AG04450 (cell line): ENCODE measurements around the gene MED25. TPM values are rescaled to one million over a fixed set of nuclear protein-coding genes. Genes with fewer than 3 reads are reported as not detected.

Experiments used
- CTCF ChIA-PET: fragments of 300-600, 350-600 bp; formaldehyde crosslinking; extraction: SDS; loops from one replicate; lab custom pipeline; 2022; ENCODE audit warnings: antibody characterized with exemption, inconsistent platforms; lab: Charles Lee
- POLR2A ChIA-PET: fragments of 350-600 bp; formaldehyde crosslinking; extraction: SDS; loops from one replicate; lab custom pipeline; 2021; ENCODE audit warnings: antibody characterized with exemption, inconsistent platforms; lab: Yijun Ruan, JAX
- DNase-seq: peaks from one replicate; pipeline ENCODE4 v3.0.0-alpha.2; 2011; ENCODE audit warnings: low read depth, low spot score
- H3K27ac ChIP-seq: one replicate; pipeline ENCODE4 v1.5.1; 2012; ENCODE audit warnings: low read depth, low read length, control low read depth
- H3K27me3 ChIP-seq: one replicate; pipeline ENCODE4 v1.6.0; 2012; ENCODE audit warnings: low read length; ENCODE audit not compliant: control insufficient read depth, insufficient read depth
- H3K4me3 ChIP-seq: 2 replicates; pipeline ENCODE4 v1.5.1; 2011; ENCODE audit warnings: mild to moderate bottlenecking, low read depth, low read length, control low read depth
- H3K9me3 ChIP-seq: 2 replicates; pipeline ENCODE4 v1.5.1; 2012; ENCODE audit warnings: low read length; ENCODE audit not compliant: control insufficient read depth, insufficient read depth
- polyA plus RNA-seq: library from polyadenylated mRNA; depleted of rRNA; stranded (reverse); fragments of >200 nt; gene quantifications from 2 replicates; pipeline ENCODE4 v1.2.3, GENCODE V29; 2011
- TF ChIP-seq, protein P1 (sequence below): IDR thresholded peaks from 2 replicates; pipeline ENCODE4 v1.5.1; 2011; ENCODE audit warnings: low read depth, low read length, control low read depth, inconsistent platforms

MED25 gene
- polyA plus RNA-seq, 1 experiment = 12.6 TPM

DNA sequence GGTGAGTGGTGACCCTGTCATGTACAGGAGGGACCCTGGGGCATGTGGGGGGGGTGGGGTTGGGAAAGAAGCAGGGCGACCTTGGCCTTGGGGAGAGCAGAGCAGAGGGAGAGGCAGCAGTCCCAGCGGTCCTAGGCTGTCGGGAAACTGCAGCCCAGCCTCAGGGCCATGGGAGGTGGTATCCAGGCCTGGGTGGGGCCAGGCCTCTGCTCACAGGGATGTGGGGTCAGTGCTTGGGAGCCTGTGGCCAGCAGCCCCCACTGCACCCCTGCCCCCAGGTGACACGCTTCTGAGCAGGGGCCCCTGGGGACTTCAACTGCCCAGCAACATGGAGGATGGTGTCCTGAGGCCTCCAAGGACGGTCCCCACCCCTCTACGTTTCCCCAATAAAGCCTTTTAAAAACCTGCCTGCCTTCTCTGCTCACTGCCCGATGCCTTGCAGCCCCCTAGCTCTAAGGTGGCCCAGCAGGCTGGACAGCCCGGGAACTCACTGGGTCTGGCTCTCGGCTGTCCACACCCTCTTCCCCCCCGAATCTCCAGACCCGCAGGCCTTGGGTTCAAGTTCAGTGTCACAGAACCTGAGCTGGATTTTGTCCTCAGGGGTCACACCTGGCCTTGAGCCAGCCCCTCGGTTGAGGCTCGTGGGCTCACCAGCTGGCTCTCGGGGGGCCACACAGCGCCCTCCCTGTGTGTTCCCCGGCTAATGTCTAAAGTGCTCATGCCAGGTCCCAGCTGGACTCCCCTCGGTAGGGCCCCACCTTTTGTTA, 42.4 kb downstream of the MED25 start:
- ChIA-PET POLR2A (interaction anchor here (1.1 to 1.2 kb wide), 2 partner anchors 9 to 51 kb away, joined by 3 read pairs; no protein-coding TSS in a partner anchor), CTCF (no interaction called here)
- Histone ChIP-seq H3K27me3 (no peaks in the 10 kb centered on the region), H3K27ac (no peak overlapping the region), H3K4me3 (no peak overlapping the region), H3K9me3 (no peaks in the 10 kb centered on the region; the same call in 1 of the 2 replicates)
- DNase-seq = no peak
- TF ChIP-seq, protein P1, sequence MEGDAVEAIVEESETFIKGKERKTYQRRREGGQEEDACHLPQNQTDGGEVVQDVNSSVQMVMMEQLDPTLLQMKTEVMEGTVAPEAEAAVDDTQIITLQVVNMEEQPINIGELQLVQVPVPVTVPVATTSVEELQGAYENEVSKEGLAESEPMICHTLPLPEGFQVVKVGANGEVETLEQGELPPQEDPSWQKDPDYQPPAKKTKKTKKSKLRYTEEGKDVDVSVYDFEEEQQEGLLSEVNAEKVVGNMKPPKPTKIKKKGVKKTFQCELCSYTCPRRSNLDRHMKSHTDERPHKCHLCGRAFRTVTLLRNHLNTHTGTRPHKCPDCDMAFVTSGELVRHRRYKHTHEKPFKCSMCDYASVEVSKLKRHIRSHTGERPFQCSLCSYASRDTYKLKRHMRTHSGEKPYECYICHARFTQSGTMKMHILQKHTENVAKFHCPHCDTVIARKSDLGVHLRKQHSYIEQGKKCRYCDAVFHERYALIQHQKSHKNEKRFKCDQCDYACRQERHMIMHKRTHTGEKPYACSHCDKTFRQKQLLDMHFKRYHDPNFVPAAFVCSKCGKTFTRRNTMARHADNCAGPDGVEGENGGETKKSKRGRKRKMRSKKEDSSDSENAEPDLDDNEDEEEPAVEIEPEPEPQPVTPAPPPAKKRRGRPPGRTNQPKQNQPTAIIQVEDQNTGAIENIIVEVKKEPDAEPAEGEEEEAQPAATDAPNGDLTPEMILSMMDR = no peak

- ChIA-PET POLR2A (interaction anchor here (1.1 to 1.2 kb wide), 2 partner anchors 8 to 51 kb away, joined by 3 read pairs; no protein-coding TSS in a partner anchor), CTCF (no interaction called here)
- no peak for DNase-seq
- TF ChIP-seq, protein P1 = no peak
- H3K4me3 ChIP-seq = no peak overlapping the region
- H3K27ac ChIP-seq = no peak overlapping the region
- H3K27me3 ChIP-seq = no peaks in the 10 kb centered on the region
- H3K9me3 ChIP-seq = no peaks in the 10 kb centered on the region; the same call in 1 of the 2 replicates
These were observed 43.0 kb downstream of the MED25 start for GRCh38 chr19:49861107-49861506.

- Histone ChIP-seq H3K9me3 (no peaks in the 10 kb centered on the region; the same call in 1 of the 2 replicates), H3K27me3 (no peaks in the 10 kb centered on the region), H3K27ac (no peak overlapping the region), H3K4me3 (no peak overlapping the region)
- TF ChIP-seq, protein P1 = no peak
- no peak for DNase-seq
- CTCF ChIA-PET = no interaction called here
- POLR2A ChIA-PET = interaction anchor here (1.2 kb wide), 1 partner anchor 52 kb away, joined by 3 read pairs; no protein-coding TSS in a partner anchor
These were observed 43.7 kb downstream of the MED25 start for GRCh38 chr19:49861541-49862378.

GRCh38 chr19:49862391-49863253, 44.5 kb downstream of the MED25 start:
- DNase-seq = no peak
- ChIA-PET CTCF (interaction anchor here (0.8 kb wide), 1 partner anchor 273 kb away, joined by 3 read pairs; no protein-coding TSS in a partner anchor), POLR2A (no interaction called here)
- H3K27me3 ChIP-seq = no peaks in the 10 kb centered on the region
- TF ChIP-seq, protein P1 = peak; percentile 36
- no peak overlapping the region for H3K4me3 ChIP-seq
- no peaks in the 10 kb centered on the region; the same call in 1 of the 2 replicates for H3K9me3 ChIP-seq
- H3K27ac ChIP-seq = no peak overlapping the region
